ENCODE data around the gene PPCS.

Gene PPCS

DNA sequence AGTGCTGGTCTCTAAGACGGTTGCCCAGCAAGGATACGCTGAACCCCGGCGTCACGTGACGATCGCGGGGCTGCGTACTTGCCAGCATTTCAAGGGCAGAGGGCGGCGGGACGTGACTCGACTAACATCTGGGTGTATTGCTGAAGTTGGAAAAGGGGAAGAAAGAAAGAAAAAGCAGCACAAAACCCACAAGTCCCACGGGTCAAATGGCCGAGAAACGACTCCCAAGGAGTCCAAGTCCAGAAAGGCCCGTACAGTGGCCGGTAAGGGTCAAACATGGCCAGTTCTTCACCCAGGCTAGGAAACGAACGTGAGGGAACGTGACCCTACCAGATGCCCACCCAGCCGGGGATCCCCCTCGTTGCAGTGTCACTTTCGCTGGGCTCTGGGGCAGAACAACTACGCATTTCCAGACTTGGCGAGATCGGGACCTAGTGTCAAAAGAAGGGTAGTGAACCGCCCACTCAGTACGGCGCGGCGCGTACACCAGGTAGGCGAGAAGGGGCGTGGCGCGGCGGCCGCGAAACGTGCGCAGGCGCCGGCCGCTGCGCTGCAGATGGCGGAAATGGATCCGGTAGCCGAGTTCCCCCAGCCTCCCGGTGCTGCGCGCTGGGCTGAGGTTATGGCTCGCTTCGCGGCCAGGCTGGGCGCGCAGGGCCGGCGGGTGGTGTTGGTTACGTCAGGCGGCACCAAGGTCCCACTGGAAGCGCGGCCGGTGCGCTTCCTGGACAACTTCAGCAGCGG, at the start of gene PPCS, which contains the start of gene ZMYND12:
Gene PPCS (plus strand): TSS at position 534 of the 744 bp plus-strand sequence. CDS start 23 bp downstream, at position 557.
Gene ZMYND12 (minus strand): TSS at position 13 of the 744 bp plus-strand sequence. CDS start 25 bp downstream, outside the sequence.
- DNase-seq (ENCODE audit: low read depth in 2 of 2): peak; percentile 70 to 80

DNA sequence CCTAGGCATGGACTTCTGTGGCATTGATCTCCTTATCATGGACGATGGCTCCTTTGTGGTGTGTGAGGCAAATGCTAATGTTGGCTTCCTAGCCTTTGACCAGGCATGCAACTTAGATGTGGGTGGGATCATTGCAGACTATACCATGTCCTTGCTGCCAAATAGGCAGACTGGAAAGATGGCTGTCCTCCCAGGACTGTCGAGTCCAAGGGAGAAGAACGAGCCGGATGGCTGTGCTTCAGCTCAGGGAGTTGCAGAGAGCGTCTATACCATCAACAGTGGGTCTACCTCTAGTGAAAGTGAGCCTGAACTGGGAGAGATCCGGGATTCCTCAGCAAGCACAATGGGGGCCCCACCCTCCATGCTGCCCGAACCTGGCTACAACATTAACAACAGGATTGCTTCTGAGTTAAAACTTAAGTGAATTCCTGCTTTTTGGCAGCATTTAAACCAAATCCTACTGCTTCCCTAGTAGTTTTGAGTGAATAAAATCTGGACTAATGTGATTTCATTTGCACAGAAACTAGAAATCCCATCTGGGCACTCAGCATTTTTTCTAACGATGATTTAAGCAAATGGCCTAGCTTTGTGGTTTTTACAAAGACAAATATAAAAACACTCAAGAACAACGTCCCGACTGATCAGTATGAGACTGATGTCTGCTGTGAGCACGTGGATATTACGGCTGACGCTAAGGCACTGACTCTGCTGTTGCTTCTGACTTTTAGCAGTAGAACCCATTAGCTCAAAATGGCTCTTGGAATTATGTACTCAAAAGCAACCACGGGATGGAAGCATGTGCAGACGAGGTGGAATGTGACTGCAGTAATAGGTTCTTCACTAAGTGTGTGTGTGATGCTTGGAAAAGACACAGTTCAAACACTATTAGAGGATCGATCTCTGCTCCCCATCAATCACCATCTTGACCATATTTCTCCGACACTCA, 41.5 kb upstream of the PPCS start:
- DNase-seq (ENCODE audit: low read depth in 2 of 2): no peak

DNA sequence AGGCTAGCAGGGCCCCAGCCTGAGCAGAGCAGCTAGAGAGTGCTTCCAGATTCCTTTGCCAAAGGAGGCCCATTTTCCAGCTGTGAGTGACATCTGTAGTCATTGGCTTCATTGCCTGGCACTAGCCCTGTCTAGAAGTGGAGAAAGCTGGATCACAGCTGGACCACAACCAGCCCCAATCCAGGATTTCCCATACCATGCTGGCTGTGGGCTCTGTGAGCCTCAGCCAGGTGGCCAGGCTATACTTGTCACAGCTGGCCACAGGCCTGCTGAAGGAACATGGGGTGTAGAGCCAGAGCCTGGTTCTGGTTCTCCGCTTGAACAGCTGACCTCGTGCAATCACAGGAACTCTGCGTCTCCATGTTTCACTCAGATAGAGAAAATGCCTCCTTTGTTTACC, 39.2 kb upstream of the PPCS start:
- DNase-seq (ENCODE audit: low read depth in 2 of 2): no peak

DNA sequence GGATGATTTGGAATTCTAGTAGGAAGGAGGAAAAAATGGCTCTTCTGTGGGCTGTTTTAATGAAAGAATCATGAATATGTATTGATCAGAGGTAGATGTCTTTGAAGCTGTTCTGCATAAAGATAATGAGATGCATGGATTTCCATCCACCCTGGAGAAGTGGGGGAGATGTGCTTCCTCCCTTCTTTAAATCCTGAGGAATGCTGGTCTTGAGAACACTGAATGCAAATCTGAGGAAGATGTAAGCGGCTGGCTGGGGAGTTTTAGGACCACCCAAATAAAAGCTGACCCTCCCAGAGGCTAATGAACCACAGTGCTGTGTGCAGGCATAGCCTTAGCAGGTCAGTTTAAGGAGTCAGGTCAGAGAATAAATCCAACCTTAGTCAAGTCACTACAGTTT, 37.8 kb upstream of the PPCS start:
- no peak for DNase-seq (ENCODE audit: low read depth in 2 of 2)

DNA sequence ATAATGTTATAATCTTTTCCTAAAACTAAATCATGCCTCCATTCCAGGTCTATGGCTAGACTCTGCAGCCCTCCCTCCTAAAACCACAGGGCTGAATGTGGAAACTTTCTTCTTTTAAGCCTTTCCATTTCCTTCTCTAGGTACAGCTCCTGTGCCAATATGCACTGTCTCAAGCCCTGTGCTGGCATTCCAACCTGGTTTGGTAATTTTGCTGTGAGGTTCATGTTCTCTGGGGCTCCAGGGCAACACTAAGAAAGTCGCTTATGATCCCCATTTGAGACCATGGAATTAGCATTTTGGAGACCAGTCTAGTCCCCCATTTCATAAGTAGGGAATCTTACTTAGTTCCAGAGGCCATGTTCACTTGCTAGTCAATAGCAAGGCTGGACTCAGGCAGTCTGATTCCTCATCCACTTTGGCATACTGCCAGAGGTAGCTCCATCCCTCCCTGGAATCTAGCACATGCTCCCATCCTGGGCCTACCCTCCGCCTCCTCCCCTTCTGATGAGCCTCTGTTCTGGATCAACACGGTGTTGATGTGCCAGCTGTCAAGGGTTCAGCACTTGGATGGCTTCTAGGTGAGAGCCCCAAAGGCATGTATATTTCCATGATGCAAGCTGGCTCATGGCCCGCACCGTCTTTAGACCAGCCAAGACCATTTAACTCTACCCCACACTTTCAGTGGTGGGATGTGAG, 37.1 kb upstream of the PPCS start:
- DNase-seq (ENCODE audit: low read depth in 2 of 2): no peak

DNA sequence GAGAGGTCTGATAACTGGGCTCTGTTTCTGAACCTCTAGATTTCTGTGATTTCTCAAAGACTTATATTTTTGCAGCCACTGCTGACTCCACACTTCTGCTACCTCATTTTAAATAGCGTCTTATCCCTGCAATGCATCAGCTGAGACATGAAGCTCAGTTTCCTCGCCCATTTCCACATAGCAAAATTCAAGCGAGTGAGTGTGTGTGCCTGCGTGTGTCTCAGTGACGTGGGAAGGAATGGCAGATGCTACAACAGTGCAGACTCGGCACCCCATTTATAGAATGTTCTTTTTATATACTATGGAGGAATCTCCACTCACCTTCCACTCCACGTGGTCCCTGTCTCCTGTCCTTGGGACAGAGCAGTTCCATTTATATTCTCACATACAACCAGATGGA, 36.2 kb upstream of the PPCS start:
- DNase-seq (ENCODE audit: low read depth in 2 of 2): no peak

DNA sequence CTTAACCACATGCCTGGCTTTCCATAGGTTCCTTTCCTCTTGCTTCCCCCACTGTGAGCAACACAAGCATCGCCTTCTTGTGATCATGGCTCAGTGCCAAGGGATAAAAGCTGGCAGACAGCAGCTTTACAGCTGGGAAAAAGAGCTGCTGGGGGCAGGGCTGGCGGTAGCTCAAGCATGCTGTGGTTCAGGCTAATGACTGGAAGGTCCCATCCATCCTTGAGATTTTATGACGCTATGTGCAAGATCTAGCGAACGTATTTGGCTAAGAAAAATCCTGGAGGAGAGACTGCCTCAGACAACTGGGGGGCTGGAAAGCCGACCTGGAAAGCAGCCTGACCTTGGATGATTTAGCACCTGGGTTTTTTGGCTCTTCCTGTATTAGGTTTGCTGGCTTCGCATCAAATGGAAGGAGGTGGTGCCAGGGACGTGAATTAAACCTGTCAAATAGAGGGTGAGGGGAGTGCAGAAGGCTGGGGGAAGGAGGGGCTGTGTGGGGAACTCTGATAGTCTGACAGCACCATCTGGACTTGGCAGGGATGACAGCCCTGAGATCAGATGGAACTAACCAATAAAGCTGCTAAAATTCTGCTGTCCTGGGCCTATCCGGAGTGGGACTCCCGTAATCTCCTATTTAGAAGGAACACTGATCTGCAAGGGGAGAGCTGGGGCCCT, 35.3 kb upstream of the PPCS start:
- no peak for DNase-seq (ENCODE audit: low read depth in 2 of 2)

DNA sequence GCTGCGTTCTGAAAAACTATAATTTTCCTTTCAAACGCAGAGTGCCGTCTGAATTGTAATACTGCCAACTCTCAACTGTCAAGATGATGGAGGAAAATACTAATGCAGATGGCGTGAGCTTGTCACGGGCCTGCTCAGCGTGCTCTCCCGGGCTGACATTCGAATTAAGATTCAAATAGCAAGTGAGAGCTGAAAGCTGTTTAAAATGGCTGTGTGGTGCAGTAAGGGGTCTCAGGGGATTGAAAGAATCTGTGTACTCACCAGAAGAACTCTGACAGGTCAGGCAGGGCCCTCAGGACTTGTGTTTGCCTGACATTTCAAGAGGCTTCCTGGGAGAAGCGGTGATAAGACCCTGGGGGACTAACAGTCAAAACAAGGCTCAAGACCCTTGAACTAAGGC, 33.6 kb upstream of the PPCS start:
- DNase-seq (ENCODE audit: low read depth in 2 of 2): no peak

DNA sequence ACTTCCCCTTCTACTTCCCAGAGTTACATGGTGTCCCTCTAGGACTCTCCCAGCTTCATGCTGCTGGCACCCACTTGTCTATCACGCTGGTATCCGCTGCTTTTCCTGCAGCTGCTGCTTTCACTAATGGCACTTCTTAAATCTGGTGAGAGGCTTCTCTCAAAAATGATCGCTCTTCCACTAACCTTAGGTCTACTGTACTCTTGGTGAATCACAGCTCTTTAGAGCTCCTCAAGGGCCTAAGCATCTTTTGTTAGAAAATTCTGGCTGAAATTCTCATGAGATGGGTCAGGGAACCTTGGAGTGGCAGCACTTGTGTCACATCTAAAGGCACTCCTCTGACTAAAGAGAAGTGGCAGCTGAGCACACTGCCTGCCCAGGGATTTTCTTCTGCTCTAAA, 32.7 kb upstream of the PPCS start:
- no peak for DNase-seq (ENCODE audit: low read depth in 2 of 2)

DNA sequence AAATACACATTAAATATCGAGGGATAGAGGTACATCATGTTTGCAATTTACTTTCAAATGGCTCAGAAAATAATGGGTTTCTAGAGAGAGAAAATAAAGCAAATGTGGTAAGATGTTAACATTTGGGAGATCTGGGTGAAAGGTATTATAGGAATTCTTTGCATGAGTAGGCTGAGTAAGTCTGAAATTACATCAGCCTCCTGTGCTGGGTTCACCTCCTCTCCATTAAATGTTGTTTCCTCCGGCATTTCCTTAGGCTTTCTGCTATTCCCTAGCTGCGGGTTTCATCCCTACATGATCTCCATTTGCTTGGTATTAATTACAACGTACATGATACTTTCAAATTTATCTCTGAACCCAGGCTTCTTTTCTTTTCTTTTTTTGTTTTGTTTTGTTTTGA, 32.1 kb upstream of the PPCS start:
- no peak for DNase-seq (ENCODE audit: low read depth in 2 of 2)

DNA sequence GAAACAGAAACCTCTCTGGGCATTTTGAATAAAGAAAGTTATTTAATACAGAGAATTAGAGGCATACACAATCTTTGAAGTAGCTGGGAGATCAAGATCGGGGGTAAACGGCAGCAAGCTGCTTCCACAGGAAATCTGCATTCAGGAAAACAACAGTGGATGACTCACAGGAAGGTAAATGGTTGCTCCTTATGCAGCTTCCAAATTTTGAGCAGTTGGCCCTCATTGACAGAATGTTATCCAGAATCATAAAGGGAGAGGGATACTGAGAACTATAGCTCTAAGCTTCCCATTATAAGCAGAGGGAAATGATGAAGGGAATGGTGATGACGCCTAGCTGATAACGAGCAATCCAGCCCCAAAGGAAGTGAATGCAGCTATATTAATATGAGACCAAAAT, 29.1 kb upstream of the PPCS start:
- DNase-seq (ENCODE audit: low read depth in 2 of 2): no peak

DNA sequence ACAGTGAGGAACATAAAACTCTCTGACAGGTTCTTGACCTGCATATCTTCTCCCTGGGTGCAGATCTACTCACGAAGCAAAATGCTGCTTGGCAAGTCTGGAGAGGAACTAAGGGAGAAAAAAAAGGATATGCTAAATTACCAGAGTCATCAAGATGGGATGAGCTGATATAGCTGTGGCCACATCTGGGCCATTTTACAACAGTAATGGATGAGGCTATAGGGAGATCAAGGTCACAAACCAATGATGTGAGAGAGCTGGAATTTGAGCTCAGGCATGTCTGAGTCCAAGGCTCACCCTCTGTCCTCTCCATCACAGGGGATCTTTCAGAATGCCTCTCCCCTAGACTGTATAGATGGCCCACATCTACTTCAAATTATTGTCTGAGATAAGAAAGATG, 26.7 kb upstream of the PPCS start:
- no peak for DNase-seq (ENCODE audit: low read depth in 2 of 2)

DNA sequence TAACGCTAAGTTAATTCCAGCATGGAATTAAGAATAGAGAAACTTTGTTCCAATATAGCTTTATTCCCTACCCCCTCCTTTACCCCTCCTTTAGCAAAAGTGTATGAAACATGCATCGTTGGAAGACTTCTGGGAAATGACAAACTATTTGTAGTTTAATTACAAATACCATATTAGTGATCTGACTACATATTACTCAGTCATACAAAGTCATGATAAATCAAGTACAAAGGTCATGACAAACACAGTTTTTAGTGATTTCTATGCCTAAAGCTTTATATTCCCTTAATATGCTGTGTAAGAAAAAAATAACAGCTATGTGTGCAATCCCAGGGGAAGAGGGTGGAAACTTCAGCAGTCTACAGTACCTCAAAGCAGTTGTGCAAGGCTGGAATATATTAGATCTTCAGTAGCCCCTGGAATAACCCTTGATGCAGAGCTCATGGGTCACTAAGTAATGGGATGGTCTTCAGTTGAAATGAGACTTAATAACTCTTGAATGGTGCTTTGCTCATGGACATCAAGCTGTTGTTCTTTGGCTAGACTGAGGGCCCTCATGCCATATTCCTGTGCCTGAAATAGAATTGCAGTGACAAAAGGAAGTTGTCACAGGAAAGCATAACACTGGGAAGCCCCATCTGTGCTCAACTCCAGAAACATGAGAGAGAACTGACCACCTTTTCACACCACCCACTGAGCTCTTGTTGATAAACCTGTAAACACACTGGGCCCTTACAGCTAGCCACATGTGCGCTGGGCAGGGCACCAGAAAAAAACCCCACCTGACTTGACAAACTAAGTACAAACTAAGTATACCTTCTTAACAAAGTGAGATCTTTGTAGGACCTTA, 25.8 kb upstream of the PPCS start:
- no peak for DNase-seq (ENCODE audit: low read depth in 2 of 2)

DNA sequence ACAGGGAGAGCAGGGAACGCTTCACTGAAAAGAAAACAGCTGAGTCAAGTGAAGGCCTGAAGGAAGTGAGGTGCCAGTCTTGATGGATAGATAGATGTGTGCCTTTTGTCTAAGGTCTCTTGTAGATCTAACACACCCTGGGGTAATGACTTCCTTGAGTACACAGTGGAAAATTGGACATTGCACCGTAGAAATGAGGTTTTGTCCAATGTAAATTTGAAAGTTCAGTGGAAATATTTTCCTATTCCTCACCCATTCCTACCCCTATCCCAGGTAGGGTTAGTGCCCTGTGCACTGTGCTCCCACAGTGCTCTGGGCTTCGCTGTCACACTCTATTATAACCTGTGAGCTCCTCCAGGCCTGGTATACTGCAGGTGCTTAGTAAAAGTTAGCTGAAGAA, 24.8 kb upstream of the PPCS start:
- no peak for DNase-seq (ENCODE audit: low read depth in 2 of 2)

DNA sequence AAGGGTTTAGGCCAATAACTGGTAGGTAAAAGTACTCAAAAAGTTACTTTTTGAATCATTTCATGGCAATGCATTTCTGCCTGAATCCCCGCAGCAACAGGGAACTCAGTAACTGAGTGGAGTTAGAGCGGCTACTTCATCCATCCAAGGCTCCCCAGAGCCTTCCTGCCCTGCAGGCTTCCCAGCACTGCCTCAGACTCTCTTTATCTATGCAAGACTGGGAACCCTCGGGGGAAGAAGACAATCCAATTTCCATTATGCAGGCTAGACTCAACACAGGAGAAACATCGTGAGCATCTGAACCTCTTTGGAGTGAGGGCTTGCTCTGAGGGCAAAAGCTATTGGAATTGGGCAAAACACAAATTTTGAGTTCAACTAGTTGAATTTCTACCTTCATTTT, 23.6 kb upstream of the PPCS start:
- DNase-seq (ENCODE audit: low read depth in 2 of 2): no peak

DNA sequence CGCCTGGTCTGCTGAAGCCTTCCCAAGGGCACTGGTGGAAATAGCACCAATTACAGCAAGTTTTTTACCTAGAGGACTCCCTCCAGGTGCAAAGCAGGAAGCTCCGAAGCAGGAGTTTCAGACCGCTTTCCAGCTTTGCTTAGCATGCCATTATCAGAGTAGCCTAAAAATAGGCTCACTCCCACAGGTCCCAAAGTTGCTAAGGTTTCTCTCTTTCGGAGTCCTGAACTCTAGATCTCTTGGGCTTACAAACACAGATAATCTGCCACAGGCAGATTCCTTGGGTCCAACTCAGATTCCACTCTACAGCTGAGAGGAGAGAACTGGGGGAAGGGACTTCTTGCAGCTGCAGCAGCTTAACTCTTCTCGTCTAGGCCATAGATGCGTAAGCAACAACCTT, 23.0 kb upstream of the PPCS start:
- DNase-seq (ENCODE audit: low read depth in 2 of 2): no peak

DNA sequence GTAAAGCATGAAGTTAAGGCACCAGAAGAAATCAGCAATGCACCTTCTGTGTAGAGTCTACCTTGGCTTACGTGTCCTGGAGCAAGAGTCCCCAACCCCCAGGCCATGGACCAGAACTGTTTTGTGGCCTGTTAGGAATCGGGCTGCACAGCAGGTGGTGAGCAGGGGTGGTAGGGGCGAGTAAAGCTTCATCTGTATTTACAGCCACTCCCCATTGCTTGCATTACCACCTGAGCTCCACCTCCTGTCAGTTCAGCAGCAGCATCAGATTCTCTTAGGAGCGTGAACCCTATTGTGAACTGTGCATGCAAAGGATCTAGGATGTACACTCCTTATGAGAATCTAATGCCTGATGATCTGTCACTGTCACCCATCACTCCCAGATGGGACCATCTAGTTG, 22.0 kb upstream of the PPCS start:
- DNase-seq (ENCODE audit: low read depth in 2 of 2): no peak

DNA sequence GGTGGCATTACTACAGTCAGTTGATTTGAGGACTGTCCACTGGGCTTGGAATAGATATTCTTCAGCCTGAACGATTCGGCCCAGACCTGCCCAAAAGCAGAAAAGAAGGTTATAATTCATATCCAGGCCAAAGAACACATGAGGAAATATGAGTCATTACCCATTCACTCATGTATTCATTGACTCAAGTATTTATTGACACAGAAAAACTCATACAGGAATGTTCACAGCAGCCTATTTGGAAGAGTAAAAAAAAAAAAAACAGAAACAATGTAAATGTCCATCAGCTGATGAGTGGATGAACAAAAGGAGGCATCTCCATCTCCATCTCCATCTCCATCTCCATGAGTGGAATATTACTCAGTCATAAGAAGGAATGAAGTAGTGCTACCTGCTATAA, 16.4 kb upstream of the PPCS start:
- DNase-seq (ENCODE audit: low read depth in 2 of 2): no peak

DNA sequence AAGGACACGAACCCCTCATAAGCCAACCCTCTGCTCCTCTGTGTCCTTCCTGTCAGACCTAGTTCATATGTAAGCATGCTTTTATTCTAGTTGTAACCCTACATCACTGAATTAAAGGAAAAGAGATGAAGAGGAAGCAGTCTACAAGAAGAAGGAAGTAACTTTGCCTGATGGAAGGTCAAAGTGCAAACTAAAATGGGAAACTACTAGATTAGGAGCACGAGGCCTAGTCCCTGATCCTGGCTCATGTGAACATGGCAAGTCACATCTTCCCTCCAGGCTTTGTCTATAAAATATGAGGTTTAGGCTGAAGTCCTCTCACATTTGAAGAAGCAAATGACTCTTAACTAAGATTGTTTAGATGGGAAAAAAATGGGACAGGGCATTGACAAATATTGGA, 13.7 kb upstream of the PPCS start:
- DNase-seq (ENCODE audit: low read depth in 2 of 2): no peak

DNA sequence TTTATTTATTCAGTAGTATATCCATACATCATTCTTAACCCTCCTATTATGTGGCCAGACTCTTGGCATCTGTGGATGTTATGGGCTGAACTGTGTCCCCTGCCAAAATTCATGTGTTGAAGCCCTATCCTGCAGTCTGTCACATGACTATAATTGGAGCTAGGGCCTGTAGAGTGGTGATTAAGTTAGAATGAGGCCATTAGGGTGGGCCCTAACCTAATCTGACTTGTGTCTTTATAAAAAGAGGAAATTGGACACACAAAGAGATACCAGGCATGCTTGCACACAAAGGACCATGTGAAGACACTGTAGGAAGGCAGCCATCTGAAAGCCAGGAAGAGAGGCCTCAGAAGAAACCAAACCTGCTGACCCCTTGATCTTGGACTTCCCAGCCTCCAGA, 7.1 kb upstream of the PPCS start:
- DNase-seq (ENCODE audit: low read depth in 2 of 2): no peak

DNA sequence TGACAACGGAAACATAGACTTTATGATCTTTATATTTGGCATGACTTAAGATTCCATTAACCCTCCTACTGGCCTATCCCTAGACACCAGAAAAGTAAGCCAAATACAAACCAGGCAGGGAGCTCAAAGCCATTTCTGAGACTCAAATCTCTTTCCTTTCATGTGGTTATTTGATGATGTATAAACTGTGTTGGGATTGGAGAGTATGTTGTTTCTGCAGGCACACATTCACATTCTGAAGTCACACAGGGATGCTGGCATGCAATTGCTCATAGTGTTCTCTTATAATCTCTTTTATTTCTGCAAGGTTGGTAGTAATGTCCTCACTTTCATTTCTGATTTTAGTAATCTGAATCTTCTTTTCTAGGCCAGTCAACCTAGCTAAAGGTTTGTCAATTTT, 6.3 kb upstream of the PPCS start:
- DNase-seq (ENCODE audit: low read depth in 2 of 2): no peak
